Posterior vena cava (tissue), 2 donors: ENCODE measurements around the gene NGDN. TPM values are rescaled to one million over a fixed set of nuclear protein-coding genes. Genes with fewer than 3 reads are reported as not detected.
"Not testable (repeated sequence)": the region's sequence is repeated elsewhere in the genome, so short reads cannot be mapped to it uniquely, and the experiment has no call there.

Source experiments
- DNase-seq: peaks from one replicate; pipeline ENCODE4 v3.0.0-alpha.2; 2020; ENCODE audit warnings: low spot score
- intact Hi-C, 2 donors: fragments of 100-400 bp; cut with DNase I; formaldehyde crosslinking; loops; one replicate each; pipeline versions ENCODE4 v1.14.1 to v1.14.2; 2022 to 2023
- long read RNA-seq, 2 donors: library from polyadenylated mRNA; unstranded; transcript quantifications; one replicate each; pipeline ENCODE4 v2.0.0, GENCODE V29; 2020 to 2021
- total RNA-seq, 2 donors: library from RNA; stranded (reverse); fragmentation: NEBNext Ultra II Directional; extraction: Animal tissue kit (Norgen Biotek cat#: 25700); gene quantifications; one replicate each; pipeline ENCODE4 v1.2.1, GENCODE V29; 2021
- donor health status: DM: yes; HTN: yes; CAD: no.
- donor health status: DM: yes; HTN: yes; CAD: no.

Gene NGDN, protein sequence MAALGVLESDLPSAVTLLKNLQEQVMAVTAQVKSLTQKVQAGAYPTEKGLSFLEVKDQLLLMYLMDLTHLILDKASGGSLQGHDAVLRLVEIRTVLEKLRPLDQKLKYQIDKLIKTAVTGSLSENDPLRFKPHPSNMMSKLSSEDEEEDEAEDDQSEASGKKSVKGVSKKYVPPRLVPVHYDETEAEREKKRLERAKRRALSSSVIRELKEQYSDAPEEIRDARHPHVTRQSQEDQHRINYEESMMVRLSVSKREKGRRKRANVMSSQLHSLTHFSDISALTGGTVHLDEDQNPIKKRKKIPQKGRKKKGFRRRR
- 10 to 100 TPM; 27.8 to 28.4 TPM for total RNA-seq
- long read RNA-seq, donor 1, transcript NGDN-202 (11 exons, 1,143 nt): major isoform, 11 of 15 reads
- long read RNA-seq, donor 1, partial matches to known transcripts: 2 of 15 reads
- long read RNA-seq, donor 1, other reads (novel, unspliced or antisense): 2 of 15 reads
- long read RNA-seq, donor 2, transcript NGDN-202 (11 exons, 1,143 nt): major isoform, 70 of 99 reads
- long read RNA-seq, donor 2, partial matches to known transcripts: 10 of 99 reads
- long read RNA-seq, donor 2, other reads (novel, unspliced or antisense): 13 of 99 reads

- peak; percentile 97 for DNase-seq
- intact Hi-C loops: no loop called here
Measured at GRCh38 chr14:23469127-23469905, at the start of gene NGDN. NGDN (plus strand) TSS chr14:23469703; CDS start chr14:23469716, 13 bp downstream.

GRCh38 chr14:23421594-23421993 lies 47.9 kb upstream of the NGDN start:
- DNase-seq: no peak
- intact Hi-C loops: no loop called here

DNA sequence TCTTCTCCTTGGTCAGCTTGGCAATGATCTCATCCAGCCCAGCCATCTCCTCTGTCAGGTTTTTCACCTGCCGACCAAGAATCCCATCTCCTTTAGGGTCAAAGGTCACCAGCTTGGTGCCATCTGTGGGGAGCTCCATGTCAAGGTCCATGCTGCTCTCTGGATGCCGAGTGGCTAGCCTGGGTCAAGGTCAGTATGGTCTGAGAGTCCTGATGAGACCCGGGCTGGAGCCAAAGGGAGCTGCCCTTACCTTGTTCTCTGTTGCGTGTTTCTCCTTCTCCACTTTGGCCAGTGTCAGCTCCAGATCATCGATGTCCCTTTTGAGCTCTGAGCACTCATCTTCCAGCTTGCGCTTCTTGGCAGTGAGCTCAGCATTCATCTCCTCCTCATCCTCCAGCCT lies 45.8 kb upstream of the NGDN start:
- DNase-seq: no peak
- intact Hi-C loops: no loop called here

DNA sequence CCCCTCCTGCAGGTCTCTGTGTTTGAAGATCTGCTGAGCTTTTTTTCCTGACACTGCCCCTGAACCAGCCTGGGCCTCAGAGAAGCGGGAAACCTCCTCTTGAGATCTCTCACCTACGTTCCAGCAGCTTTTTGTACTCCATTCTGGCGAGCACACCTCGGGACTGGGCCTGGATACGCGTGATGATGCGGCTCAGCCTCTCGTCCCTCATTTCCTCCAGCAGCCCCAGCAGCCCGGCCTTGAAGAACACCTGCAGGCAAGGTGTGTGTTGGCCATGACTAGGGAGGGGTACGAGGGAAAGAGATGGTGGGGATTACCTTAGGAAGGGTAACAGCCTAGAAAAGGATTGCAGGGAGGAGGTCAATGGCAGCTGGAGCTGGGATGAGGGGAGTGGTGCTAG lies 44.3 kb upstream of the NGDN start:
- intact Hi-C loops: no loop called here
- no peak for DNase-seq

- intact Hi-C loops, DNase-seq: not testable (repeated sequence)
Measured at GRCh38 chr14:23425798-23426197, 43.7 kb upstream of the NGDN start.

- DNase-seq: peak; percentile 45
- intact Hi-C loops: no loop called here
Measured at GRCh38 chr14:23428686-23429495, 40.6 kb upstream of the NGDN start.

DNA sequence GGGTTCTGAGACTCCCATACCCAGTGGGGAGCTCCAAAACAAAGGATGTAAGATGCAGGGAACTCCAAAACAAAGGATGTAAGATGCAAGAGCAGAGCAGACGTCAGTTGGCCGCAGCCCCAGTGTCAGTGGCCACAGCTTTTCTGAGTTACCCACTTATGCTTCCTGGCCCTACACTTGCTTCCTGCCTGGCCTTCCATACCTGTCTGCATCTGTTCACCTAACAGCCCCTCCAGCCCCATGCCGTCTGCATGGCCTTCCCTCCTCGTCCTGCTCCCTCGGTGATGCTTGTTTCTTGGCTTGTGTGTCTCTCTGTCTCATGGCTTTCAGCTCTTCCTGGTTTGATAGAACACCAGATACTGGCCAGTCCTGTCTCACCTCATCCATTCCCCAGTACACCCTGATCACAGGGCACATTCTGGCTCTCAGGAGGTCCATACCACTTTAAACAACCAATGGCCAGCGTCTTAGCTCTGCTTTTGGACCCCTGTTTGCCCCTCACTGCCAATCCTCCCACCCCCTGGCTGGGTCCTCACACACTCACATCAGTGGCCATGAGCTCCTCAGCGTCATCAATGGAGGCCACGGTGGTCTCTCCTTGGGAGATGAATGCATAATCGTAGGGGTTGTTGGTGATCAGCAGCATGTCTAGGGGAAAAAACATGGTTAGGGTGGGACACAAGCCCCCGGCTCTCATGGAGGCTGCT lies 39.3 kb upstream of the NGDN start:
- intact Hi-C loops: no loop called here
- DNase-seq: peak; percentile 19

DNA sequence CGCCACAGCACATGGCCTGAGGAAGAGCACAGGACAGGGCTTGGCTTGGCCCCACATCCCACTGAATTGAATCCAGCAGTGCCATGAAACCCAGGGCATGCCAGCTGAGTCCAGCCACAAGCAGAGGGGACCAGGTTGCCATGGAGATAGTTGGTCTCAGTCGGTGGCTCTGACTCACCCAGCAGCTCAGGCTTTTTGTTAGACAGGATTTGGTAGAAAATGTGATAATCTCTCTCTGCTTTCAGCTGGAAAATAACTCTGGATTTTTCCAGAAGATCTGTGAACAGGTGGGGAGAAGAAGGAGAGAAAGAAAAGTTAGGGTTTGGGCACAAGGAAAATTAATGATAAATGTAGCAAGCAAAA lies 38.8 kb upstream of the NGDN start:
- intact Hi-C loops: no loop called here

DNA sequence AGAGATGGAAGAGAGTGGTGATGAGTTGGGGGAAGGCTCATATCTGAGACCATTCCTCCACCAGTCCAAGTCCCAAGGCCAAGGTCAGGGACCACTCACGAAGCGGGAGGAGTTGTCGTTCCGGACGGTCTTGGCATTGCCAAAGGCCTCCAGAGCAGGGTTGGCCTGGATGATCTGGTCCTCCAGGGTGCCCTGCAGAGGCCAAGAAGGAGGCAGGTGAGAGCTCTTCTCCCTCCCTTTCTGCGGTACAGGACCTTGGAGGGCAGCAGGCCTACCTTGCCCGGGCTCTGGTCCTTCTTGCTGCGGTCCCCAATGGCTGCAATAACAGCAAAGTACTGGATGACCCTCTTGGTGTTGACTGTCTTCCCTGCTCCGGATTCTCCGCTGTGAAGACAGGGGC lies 38.0 kb upstream of the NGDN start:
- intact Hi-C loops: no loop called here
- DNase-seq: peak; percentile 60

More for the DNA sequence above, 38.8 kb upstream of the NGDN start:
- DNase-seq: no peak

- peak; percentile 46 for DNase-seq
- intact Hi-C loops: no loop called here
Measured at GRCh38 chr14:23432102-23432925, 37.2 kb upstream of the NGDN start.

DNA sequence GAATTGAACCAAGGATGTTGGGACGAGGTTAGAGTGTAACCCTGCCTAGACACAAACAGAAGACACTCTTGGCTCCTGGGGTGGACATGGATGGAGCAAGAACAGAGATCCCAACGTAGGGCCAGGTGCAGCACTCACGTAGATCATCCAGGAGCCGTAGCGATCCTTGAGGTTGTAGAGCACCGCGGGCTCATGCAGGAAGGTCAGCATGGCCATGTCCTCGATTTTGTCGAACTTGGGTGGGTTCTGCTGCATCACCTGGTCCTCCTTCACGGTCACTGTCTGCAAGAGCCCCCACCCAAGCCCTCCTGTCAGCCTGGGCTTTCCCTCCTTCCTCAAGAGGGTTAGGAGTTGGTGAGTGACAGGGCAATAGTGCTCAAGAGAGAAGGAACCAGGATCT lies 36.6 kb upstream of the NGDN start:
- DNase-seq: peak; percentile 58
- intact Hi-C loops: no loop called here

- intact Hi-C loops: no loop called here
Measured at GRCh38 chr14:23433457-23433856, 36.0 kb upstream of the NGDN start.

GRCh38 chr14:23434488-23435222 lies 34.8 kb upstream of the NGDN start:
- intact Hi-C loops: no loop called here
- peak; percentile 40 for DNase-seq

More at GRCh38 chr14:23433457-23433856, 36.0 kb upstream of the NGDN start:
- DNase-seq: peak; percentile 36

DNA sequence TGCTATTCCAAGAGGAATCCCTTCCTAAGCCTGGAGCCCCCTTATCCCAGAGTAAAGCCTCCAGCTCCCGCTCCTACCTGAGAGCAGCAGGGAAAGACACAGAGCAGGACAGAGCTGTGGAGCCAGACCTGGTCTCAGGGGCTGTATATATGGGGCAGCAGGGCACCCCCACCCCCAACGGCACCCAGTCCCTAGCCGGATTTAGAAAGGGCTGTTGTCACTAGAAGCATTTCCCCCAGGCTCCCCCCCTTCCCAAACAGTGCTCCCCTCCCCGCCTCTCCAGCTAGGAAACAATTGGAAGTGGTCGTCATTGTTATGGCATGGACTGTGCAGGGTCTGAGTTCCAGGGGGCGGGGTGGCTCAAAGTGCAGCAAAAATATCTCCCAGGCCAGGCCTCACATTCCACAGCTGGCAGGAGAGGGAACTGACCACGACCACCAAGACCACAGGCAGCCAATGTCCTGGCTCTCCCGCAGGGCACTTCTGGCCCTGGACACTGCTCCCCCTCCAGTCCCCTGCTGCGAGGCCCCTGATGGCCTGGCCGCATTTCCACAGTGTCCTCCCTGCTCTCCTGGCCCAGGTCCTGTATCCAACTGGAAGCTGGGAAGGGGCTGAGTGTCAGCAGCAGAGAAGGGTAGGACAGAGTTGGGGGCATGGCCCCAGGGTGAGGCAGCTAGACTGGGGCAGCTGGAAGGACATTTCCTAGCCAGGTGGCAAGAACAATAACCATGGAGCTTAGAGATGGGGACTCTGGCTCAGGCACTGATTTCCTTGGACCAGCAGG lies 33.8 kb upstream of the NGDN start, which contains the start of gene MYH7:
MYH7 (minus strand) TSS at position 118 of the 784 bp plus-strand sequence. CDS start 1,928 bp downstream, outside the sequence.
- intact Hi-C loops: no loop called here
- peak; percentile 72 for DNase-seq

- intact Hi-C loops: no loop called here
- peak; percentile 73 for DNase-seq
Measured at GRCh38 chr14:23436327-23437132, 33.0 kb upstream of the NGDN start.
